Measurements from ENCODE around the gene HADHA. TPM values are rescaled to one million over a fixed set of nuclear protein-coding genes. Genes with fewer than 3 reads are reported as not detected.

Gene HADHA
- total and polyA plus RNA-seq, 4 donors = 76.0 to 109 (median 89.1) TPM

DNA sequence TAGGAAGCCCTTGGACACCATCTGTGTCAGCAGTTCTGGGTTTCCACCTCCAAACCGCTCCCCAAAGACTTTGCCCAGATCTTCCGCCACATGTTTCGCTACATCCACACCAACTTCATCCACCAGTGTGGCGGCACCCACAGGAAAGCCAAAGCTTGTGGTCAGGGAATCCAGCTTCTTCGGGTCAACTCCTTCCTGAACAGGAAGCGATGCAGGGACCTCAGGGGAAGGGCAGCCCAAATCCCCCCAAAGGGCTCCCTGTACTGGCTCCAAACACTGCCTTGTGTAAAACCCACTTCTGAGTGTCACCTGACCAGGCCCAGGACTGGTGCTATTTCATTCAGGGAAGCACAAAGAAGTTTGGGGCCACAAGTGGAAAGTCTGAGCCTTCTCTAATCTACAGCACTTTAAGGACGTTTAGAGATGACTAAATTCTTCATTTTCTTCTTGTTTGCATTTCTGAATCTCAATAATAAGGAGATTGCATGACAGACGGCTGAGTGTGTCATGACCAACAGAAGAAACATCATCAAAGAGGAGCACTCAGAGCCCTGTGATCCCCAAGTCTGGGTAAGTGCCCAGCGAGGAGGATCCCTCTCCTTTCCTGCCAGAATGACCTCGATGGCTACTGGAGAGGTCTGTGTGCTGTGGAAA, 50.7 kb downstream of the HADHA start:
- DNase-seq (no peak), ATAC-seq (ENCODE audit: low FRiP score) (no peak)
- H3K4me3 ChIP-seq (ENCODE audit: low read length in 2 of 2) = no peak overlapping the region
- WGBS, 2 donors = 90 to 93% methylated on average over 10 of the region's 10 CpGs
- no peaks in the 10 kb centered on the region for H3K4me1 ChIP-seq (ENCODE audit: control insufficient read depth in 1 of 2, insufficient read depth in 2 of 2, low read length in 2 of 2)
- intact Hi-C loops (cut with DNase I) = no loop called here
- H3K9me3 ChIP-seq (ENCODE audit: control insufficient read depth, low read length) = no peaks in the 10 kb centered on the region
- H3K36me3 ChIP-seq (ENCODE audit: control insufficient read depth in 1 of 2, insufficient read depth in 2 of 2, low read length in 1 of 2) = peaks cover 3 to 11% of the 10 kb centered on the region in 2 donors
- no peaks in the 10 kb centered on the region for H3K27me3 ChIP-seq (ENCODE audit: control insufficient read depth in 1 of 2, insufficient read depth in 2 of 2, low read length in 1 of 2)
- H3K27ac ChIP-seq (ENCODE audit: low read depth in 1 of 2, low read length in 2 of 2) = no peak overlapping the region

GRCh38 chr2:26191316-26192159, 52.9 kb downstream of the HADHA start:
- Histone ChIP-seq H3K27ac (ENCODE audit: low read depth in 1 of 2, low read length in 2 of 2) (no peak overlapping the region), H3K36me3 (ENCODE audit: control insufficient read depth in 1 of 2, insufficient read depth in 2 of 2, low read length in 1 of 2) (peaks cover 3 to 10% of the 10 kb centered on the region in 2 donors), H3K27me3 (ENCODE audit: control insufficient read depth in 1 of 2, insufficient read depth in 2 of 2, low read length in 1 of 2) (no peaks in the 10 kb centered on the region), H3K4me1 (ENCODE audit: control insufficient read depth in 1 of 2, insufficient read depth in 2 of 2, low read length in 2 of 2) (no peaks in the 10 kb centered on the region), H3K4me3 (ENCODE audit: low read length in 2 of 2) (no peak overlapping the region), H3K9me3 (ENCODE audit: control insufficient read depth, low read length) (no peaks in the 10 kb centered on the region)
- WGBS, 2 donors = 83 to 85% methylated on average over 20 of the region's 20 CpGs
- no peak for DNase-seq
- intact Hi-C loops (cut with DNase I) = no loop called here
- ATAC-seq (ENCODE audit: low FRiP score) = no peak

DNA sequence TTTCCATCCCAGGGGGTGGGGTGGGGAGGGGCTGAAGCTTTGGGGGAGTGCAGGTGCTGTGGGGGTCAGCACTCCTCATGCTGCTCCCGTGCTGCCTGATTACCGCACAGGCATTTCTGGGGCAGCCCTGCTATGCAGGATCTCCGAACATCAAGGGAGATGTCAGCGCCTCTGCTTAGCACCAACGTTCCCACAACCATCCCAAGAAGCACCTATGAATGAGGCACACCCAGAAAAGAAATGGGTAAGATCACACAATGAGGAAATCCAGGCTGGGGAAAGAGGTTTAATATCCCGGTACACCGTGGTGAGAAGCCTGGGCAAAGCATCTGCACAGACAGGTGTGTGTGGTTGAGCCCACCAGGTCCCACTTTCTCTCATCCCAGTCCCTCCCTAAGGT, 54.1 kb downstream of the HADHA start:
- Histone ChIP-seq H3K4me3 (ENCODE audit: low read length in 2 of 2) (no peak overlapping the region), H3K36me3 (ENCODE audit: control insufficient read depth in 1 of 2, insufficient read depth in 2 of 2, low read length in 1 of 2) (peaks cover 0 to 10% of the 10 kb centered on the region in 2 donors), H3K4me1 (ENCODE audit: control insufficient read depth in 1 of 2, insufficient read depth in 2 of 2, low read length in 2 of 2) (no peaks in the 10 kb centered on the region), H3K9me3 (ENCODE audit: control insufficient read depth, low read length) (no peaks in the 10 kb centered on the region), H3K27ac (ENCODE audit: low read depth in 1 of 2, low read length in 2 of 2) (no peak overlapping the region), H3K27me3 (ENCODE audit: control insufficient read depth in 1 of 2, insufficient read depth in 2 of 2, low read length in 1 of 2) (no peaks in the 10 kb centered on the region)
- 81 to 85% methylated on average over 7 of the region's 7 CpGs for whole genome bisulfite sequencing, 2 donors
- no peak for ATAC-seq (ENCODE audit: low FRiP score)
- intact Hi-C loops (cut with DNase I) = no loop called here
- DNase-seq = no peak

DNA sequence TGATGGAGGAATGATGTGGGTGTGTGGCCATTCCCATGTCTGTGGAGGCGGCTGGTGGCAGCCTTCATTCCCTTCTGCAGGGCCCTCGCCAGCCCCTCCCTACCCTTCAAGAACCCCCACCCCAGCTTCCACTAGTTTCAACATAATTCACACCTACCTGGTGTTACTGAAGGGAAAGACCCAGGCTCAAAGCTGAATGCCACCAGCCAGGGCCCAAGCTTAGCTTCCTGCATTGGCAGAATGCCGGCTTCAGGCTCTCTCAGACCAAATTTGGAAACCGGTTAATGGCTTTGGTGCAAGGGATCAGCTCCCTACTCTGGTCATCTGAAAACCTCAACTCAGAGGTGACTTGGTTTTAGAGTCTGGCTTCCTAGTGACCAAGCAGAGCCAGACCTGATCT, 54.7 kb downstream of the HADHA start:
- WGBS, 2 donors = 74 to 75% methylated on average over 4 of the region's 4 CpGs
- Histone ChIP-seq H3K4me1 (ENCODE audit: control insufficient read depth in 1 of 2, insufficient read depth in 2 of 2, low read length in 2 of 2) (no peaks in the 10 kb centered on the region), H3K9me3 (ENCODE audit: control insufficient read depth, low read length) (no peaks in the 10 kb centered on the region), H3K36me3 (ENCODE audit: control insufficient read depth in 1 of 2, insufficient read depth in 2 of 2, low read length in 1 of 2) (peaks cover 0 to 8% of the 10 kb centered on the region in 2 donors), H3K4me3 (ENCODE audit: low read length in 2 of 2) (no peak overlapping the region), H3K27me3 (ENCODE audit: control insufficient read depth in 1 of 2, insufficient read depth in 2 of 2, low read length in 1 of 2) (no peaks in the 10 kb centered on the region), H3K27ac (ENCODE audit: low read depth in 1 of 2, low read length in 2 of 2) (no peak overlapping the region)
- ATAC-seq (ENCODE audit: low FRiP score) = no peak
- intact Hi-C loops (cut with DNase I) = no loop called here
- no peak for DNase-seq

GRCh38 chr2:26189123-26189522, 55.3 kb downstream of the HADHA start:
- peaks cover 0 to 4% of the 10 kb centered on the region in 2 donors for H3K36me3 ChIP-seq (ENCODE audit: control insufficient read depth in 1 of 2, insufficient read depth in 2 of 2, low read length in 1 of 2)
- intact Hi-C loops (cut with DNase I) = no loop called here
- WGBS, 2 donors = 82 to 91% methylated on average over 4 of the region's 4 CpGs
- ATAC-seq (ENCODE audit: low FRiP score) (no peak), DNase-seq (no peak)
- no peaks in the 10 kb centered on the region for H3K27me3 ChIP-seq (ENCODE audit: control insufficient read depth in 1 of 2, insufficient read depth in 2 of 2, low read length in 1 of 2)
- no peak overlapping the region for H3K4me3 ChIP-seq (ENCODE audit: low read length in 2 of 2)
- H3K27ac ChIP-seq (ENCODE audit: low read depth in 1 of 2, low read length in 2 of 2) = no peak overlapping the region
- H3K9me3 ChIP-seq (ENCODE audit: control insufficient read depth, low read length) = no peaks in the 10 kb centered on the region
- no peaks in the 10 kb centered on the region for H3K4me1 ChIP-seq (ENCODE audit: control insufficient read depth in 1 of 2, insufficient read depth in 2 of 2, low read length in 2 of 2)

DNA sequence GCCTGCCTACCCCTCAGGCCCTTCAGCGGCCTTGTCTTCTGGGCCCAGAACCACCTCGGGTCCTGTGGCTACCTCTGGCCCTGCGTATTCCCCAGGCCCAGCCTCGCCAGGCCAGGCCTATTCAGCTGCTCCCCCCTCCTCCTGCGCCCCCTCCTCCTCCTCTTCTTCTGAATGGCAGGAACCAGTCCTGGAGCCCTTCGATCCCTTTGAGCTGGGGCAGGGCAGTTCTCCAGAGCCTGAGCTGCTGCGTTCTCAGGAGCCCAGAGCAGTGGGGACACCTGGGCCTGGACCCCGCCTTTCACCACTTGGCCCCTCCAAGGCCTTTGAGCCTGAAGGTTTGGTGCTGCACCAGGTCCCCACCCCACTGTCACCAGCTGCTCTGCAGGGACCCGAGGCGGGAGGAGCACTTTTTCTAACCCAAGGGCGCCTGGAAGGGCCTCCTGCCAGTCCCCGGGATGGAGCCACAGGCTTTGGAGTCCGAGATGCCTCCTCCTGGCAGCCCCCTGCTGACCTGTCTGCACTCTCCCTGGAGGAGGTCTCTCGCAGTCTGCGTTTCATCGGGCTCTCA, 56.8 kb downstream of the HADHA start:
- H3K4me1 ChIP-seq (ENCODE audit: control insufficient read depth in 1 of 2, insufficient read depth in 2 of 2, low read length in 2 of 2) = no peaks in the 10 kb centered on the region
- H3K27ac ChIP-seq (ENCODE audit: low read depth in 1 of 2, low read length in 2 of 2) = no peak overlapping the region
- DNase-seq (no peak), ATAC-seq (ENCODE audit: low FRiP score) (no peak)
- peaks cover 0 to 2% of the 10 kb centered on the region in 2 donors for H3K36me3 ChIP-seq (ENCODE audit: control insufficient read depth in 1 of 2, insufficient read depth in 2 of 2, low read length in 1 of 2)
- H3K4me3 ChIP-seq (ENCODE audit: low read length in 2 of 2) = no peak overlapping the region
- intact Hi-C loops (cut with DNase I) = no loop called here
- WGBS, 2 donors = 92 to 94% methylated on average over 16 of the region's 16 CpGs
- H3K9me3 ChIP-seq (ENCODE audit: control insufficient read depth, low read length) = no peaks in the 10 kb centered on the region
- no peaks in the 10 kb centered on the region for H3K27me3 ChIP-seq (ENCODE audit: control insufficient read depth in 1 of 2, insufficient read depth in 2 of 2, low read length in 1 of 2)

DNA sequence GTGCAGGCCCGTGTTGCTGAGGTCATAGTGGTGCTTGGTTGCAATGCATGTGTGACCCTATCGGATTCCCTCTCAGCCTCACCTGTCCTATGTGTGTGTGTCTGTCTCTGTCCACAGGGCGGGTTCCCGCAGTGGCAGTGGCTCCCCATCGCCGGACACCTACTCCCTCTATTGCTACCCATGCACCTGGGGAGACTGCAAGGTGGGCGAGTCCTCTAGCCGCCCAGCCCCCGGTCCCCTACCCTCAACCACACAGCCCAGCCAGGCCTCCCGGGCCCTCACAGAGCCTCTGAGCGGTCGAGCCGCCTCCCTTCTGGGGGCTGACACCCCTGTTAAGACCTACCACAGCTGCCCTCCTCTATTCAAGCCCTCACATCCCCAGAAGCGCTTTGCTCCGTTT, 57.3 kb downstream of the HADHA start:
- no peak for DNase-seq
- H3K36me3 ChIP-seq (ENCODE audit: control insufficient read depth in 1 of 2, insufficient read depth in 2 of 2, low read length in 1 of 2) = peaks cover 0 to 2% of the 10 kb centered on the region in 2 donors
- H3K4me1 ChIP-seq (ENCODE audit: control insufficient read depth in 1 of 2, insufficient read depth in 2 of 2, low read length in 2 of 2) = no peaks in the 10 kb centered on the region
- H3K27me3 ChIP-seq (ENCODE audit: control insufficient read depth in 1 of 2, insufficient read depth in 2 of 2, low read length in 1 of 2) = no peaks in the 10 kb centered on the region
- no peak for ATAC-seq (ENCODE audit: low FRiP score)
- intact Hi-C loops (cut with DNase I) = no loop called here
- no peaks in the 10 kb centered on the region for H3K9me3 ChIP-seq (ENCODE audit: control insufficient read depth, low read length)
- H3K4me3 ChIP-seq (ENCODE audit: low read length in 2 of 2) = no peak overlapping the region
- no peak overlapping the region for H3K27ac ChIP-seq (ENCODE audit: low read depth in 1 of 2, low read length in 2 of 2)
- 94 to 95% methylated on average over 15 of the region's 15 CpGs for WGBS, 2 donors

DNA sequence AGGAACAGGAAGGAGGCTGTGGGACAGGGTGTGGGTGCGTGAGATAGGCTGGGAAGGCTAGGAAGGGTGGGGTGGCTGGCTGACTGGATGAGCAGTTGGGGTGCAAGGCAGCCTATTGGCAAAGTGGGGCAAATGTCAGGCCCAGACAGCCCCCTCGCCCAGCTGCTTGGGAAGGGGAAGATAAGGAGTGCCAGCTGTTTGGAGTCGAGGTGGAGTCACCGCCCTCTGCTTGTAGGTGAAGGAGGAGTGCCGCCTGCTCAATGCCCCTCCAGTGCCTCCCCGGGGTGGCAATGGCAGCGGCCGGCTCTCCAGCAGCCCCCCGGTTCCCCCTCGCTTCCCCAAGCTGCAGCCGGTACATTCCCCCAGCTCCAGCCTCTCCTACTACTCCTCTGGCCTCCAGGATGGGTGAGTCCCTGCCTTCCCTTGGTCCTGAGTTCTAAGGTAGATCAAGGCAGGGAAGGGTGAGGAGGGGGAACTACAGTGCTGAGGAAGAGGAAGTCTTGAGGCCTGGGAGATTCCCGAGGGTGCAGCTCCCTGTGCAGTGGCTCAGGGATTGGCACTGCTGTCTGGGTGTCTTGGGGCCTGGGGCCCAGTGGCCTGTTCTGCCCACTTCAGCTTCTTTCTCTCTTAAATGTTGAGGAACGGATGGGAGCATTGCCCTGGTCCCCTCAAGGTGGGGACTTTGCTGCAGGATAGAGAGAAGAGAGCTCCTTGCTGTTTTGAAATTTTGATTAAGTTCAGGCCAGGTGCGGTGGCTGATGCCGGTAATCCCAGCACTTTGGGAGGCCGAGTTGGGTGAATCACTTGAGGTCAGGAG, 58.3 kb downstream of the HADHA start:
- intact Hi-C loops (cut with DNase I) = no loop called here
- H3K36me3 ChIP-seq (ENCODE audit: control insufficient read depth in 1 of 2, insufficient read depth in 2 of 2, low read length in 1 of 2) = peaks cover 0 to 2% of the 10 kb centered on the region in 2 donors
- DNase-seq (no peak), ATAC-seq (ENCODE audit: low FRiP score) (no peak)
- no peaks in the 10 kb centered on the region for H3K9me3 ChIP-seq (ENCODE audit: control insufficient read depth, low read length)
- WGBS, 2 donors = 88 to 90% methylated on average over 13 to 16 of the region's 16 CpGs
- no peaks in the 10 kb centered on the region for H3K27me3 ChIP-seq (ENCODE audit: control insufficient read depth in 1 of 2, insufficient read depth in 2 of 2, low read length in 1 of 2)
- H3K4me1 ChIP-seq (ENCODE audit: control insufficient read depth in 1 of 2, insufficient read depth in 2 of 2, low read length in 2 of 2) = no peaks in the 10 kb centered on the region
- no peak overlapping the region for H3K27ac ChIP-seq (ENCODE audit: low read depth in 1 of 2, low read length in 2 of 2)
- no peak overlapping the region for H3K4me3 ChIP-seq (ENCODE audit: low read length in 2 of 2)
